Left cardiac atrium (tissue), 4 donors: Measurements from ENCODE around the gene LEKR1. TPM values are rescaled to one million over a fixed set of nuclear protein-coding genes. Genes with fewer than 3 reads are reported as not detected.
"Not testable (repeated sequence)": the region's sequence is repeated elsewhere in the genome, so short reads cannot be mapped to it uniquely, and the experiment has no call there.

Source experiments
- ATAC-seq, 2 donors: fragments of 200-7000 bp; cut with Tn5 transposase; one replicate each; pipeline ENCODE4 v1.9.1; 2020; ENCODE audit warnings: mild to moderate bottlenecking in 2 of 2, moderate library complexity in 2 of 2
- DNase-seq: peaks from one replicate; pipeline ENCODE4 v3.0.0-alpha.2; 2020
- intact Hi-C, 2 donors: fragments of 100-400 bp; cut with DNase I; formaldehyde crosslinking; loops; one replicate each; pipeline versions ENCODE4 v1.14.1 to v1.15.1; 2022 to 2023
- total RNA-seq, 2 donors: library from RNA; stranded (reverse); fragmentation: NEBNext Ultra II Directional; extraction: Animal tissue kit (Norgen Biotek cat#: 25700); gene quantifications; one replicate each; pipeline ENCODE4 v1.2.1, GENCODE V29; 2021
- donor health status: DM: no; HTN: yes; CAD: no.
- donor health status: DM: no; HTN: yes; CAD: no; lungs with severe emphysema.
- donor health status: DM: yes; HTN: yes; CAD: no.
- donor health status: Dilated cardiomyopathy.

LEKR1 gene
- total RNA-seq, 2 donors from 2014 or later: 0.65 to 2.3 TPM

DNA sequence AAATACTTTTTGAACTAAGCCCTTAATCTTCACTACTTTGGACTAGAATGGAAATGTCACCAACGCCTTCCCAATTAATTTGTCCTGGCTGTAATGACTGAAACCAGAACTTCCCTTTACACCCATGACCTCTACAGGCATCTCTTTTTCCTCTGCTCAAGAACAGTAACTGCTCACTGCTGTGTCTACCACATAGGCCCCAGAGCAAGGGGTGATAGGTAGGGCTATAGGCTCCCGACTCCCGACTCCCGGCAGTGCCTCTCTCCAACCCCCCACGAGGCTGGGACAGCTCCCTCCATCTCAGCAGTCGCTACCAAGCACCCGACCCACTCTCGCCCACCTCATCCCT lies 384 bp upstream of the LEKR1 start:
- DNase-seq: no peak
- intact Hi-C loops: loop anchor here in 1 of 2 donors (2.0 to 5.0 kb wide), 2 partner anchors 153 to 305 kb away; partner anchors contain the start of gene TIPARP
- ATAC-seq: no peak

DNA sequence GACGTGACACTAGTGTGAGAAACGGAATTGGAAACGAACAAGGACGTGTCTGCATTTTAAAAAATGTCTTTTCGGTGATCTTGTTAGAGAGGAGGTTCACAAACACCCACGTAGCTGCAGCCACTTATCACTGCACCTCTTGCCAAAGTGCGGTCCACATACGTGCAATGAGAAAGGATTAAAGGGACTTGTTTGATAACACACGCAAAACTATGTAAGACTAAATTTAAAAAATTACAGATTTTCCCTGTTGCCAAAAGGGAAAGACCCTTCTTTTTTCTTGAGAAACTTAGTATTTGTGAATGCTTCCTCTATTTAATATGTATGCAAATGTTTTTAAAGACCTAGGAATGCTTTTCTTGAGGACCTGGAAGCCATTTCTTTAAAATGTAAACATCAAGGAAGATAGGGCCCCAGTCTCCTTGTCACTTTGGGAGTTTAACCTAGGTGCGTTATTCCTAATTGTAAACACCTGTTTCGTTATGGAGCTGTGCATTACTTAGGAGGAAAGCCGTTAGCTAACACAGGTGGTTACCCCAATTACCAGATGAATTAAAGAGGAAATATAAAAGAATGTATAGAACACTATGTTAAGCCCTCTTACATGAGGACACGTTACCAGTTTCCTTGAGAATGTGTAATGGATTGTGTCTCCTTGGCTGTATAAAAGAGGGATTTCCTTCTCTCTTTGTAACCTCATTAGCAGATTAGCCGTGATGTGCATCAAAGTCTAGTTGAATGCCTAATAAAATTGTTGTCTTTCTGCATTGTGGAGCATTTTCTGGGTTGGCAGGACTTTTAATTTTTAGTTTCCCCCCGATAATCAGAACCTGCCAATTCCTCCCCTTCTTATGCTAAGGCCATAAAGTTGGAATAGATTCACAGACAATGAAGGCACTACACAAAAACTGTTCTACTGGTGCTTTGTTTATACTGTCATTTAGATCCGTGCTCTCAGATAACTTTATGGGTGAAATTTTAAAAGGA lies 1.0 kb downstream of the LEKR1 start:
- intact Hi-C loops: loop anchor here in 1 of 2 donors (2.0 to 5.0 kb wide), 2 partner anchors 155 to 304 kb away; partner anchors contain the start of gene TIPARP
- ATAC-seq (peak in 1 of 2 donors; percentile 20), DNase-seq (no peak)

DNA sequence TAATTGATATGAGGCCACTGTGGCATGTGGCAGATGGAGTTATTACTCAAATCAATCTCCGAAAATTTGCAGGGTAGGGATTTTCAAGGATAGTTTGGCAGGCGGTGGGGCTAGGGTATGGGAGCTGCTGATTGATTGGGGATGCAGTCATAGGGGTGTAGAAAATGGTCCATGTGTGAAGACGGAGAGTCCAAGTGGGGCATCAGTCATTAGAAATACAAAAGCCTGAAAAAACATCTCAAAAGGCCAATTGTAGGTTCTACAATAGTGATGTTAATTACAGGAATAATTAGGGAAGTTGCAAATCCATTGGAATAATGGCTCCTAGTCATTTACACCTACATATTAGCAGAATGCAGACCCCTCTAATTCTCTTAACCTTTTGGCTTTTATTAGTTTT lies 4.9 kb downstream of the LEKR1 start:
- no peak for ATAC-seq
- intact Hi-C loops: no loop called here
- DNase-seq: no peak

DNA sequence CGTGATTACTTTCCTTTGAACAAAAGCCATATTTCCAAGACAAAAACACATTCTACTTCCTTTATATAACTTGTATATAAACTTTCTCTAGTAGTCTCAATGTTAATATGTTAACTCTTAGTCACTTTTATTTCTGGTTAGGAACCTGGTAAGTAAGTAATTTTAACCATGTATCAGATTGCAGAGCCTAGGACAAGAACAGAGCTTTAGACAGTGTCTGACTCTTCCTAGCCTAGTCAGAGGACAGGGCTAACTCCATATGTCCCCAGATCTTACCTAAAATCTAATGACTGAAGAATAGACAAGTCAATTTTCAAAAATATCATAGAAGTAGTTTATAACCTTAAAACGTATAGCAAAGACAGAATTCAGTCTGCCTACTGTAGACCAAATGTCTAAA lies 8.3 kb downstream of the LEKR1 start:
- intact Hi-C loops: no loop called here
- ATAC-seq (no peak), DNase-seq (no peak)

DNA sequence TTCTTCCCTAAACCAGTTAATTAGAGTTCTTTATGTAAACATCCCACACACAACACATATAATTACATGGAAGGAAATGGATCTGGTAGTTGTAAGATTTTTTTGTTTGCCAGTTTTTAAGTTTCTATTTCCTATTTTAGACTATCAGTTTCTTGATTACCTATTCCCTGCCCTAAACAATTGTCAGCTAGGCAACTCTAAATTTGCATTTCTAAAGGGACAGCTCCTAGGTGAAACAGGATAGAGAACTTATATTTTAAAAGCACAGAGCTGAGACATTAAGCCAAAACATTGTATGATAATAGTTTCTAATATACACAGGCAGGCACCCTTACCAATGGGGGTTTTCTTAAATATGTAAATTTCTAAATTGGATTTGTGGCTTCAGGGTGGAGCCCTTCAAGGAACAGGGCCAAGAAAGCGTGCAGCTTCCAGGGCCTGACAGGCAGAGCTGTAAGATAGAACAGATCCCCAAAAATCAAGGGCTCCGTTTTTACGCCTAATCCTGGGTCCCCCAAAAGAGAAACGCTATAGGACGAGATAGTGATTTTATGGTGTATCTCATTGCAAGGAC lies 8.9 kb downstream of the LEKR1 start:
- ATAC-seq (no peak), DNase-seq (no peak)
- intact Hi-C loops: no loop called here

DNA sequence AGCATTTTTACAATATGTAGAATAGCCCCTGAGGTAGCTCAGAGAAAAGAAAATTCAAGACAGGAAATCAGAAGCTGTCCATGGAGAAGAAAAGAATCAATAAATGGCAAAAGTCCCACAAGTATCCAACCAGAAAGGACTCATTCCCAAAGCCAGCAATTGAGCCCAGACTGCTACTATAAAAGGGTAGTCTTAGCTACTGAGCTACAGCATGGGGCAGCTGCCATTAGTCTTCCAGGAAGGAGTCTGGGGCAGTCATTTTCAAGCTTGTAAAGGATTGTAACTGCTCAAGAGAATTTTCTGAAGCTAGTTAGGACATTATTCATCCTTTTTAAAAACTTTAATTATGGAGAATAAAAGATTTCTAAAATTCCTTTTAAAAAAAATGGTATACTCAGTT lies 10.5 kb downstream of the LEKR1 start:
- intact Hi-C loops: no loop called here
- no peak for ATAC-seq
- no peak for DNase-seq

DNA sequence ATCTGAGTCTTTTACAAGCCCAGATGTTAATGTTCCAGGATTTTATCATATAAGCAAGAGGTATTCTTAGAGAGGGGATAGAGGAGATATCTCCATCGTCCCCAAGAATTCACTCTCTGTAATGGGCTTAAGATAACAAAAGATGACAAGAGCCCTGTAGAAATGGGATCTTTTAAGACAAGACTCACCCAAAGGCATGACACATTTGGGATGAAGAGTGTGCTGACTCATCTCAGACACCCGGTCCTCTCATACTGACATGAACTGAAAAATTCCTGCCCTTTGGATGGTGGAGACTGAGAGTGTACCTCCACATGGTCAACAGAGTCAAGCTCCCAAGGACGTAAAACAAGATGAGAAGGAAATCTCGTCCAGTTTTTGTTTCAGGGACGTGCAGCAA lies 11.0 kb downstream of the LEKR1 start:
- no peak for ATAC-seq
- no peak for DNase-seq
- intact Hi-C loops: no loop called here

DNA sequence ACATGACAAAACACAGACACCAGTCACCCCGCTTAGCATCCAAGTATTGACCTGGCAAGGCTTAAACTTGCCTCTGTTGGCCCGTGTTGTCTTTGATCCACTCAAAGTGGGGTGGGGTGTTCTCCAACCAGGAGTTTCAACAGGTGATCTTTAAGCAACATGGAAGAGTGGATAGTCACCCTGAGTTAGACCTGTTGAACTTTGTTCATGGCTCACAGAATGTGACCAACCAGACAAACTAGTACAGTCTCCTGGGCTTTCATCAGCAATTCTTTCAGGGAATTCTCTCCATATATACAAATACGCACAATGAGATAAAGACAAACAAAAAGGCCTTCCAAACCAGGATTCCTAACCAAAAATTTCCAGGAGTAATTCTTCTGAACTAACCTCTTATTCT lies 11.9 kb downstream of the LEKR1 start:
- ATAC-seq (no peak), DNase-seq (no peak)
- intact Hi-C loops: no loop called here

DNA sequence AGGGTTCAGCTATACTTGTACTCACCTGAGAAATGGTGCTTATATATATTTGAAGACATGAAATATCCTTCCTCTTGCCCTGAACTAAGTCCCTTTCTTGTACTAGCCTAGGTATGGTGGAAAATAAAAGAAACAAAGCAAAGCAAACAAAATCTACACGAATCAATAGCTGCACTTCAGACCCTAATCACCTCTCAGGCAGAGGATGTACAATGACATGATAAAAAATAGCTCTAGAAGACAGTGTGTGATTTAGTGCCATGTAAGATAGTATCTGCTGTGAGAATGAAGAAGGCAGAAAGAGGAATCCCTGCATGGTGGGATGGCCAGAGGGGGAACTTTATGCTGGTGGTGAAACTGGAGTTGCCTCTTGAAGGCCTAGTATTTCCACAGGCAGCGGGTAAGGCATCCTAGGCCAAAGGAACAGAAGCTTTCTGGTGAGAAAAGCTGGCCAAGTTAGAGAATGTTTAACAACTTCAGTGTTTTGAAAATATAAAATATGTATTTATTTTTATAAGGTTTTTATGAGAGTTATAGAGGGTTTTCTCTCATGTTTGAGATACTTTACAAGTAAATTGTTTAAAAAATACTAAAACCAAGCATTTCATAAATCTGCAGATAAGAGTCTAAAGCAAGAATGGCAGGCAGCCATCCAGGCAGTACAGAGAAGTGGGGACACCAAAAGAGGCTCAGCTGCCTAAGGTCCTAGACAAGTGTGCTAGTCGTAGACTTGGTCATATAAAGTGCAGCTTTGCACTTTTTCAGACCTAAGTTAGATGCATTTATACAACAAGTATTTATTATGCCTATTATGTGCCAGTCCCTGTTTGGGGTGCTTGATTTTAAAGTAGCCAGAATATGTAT lies 14.9 kb downstream of the LEKR1 start:
- intact Hi-C loops: no loop called here
- DNase-seq: no peak
- no peak for ATAC-seq

DNA sequence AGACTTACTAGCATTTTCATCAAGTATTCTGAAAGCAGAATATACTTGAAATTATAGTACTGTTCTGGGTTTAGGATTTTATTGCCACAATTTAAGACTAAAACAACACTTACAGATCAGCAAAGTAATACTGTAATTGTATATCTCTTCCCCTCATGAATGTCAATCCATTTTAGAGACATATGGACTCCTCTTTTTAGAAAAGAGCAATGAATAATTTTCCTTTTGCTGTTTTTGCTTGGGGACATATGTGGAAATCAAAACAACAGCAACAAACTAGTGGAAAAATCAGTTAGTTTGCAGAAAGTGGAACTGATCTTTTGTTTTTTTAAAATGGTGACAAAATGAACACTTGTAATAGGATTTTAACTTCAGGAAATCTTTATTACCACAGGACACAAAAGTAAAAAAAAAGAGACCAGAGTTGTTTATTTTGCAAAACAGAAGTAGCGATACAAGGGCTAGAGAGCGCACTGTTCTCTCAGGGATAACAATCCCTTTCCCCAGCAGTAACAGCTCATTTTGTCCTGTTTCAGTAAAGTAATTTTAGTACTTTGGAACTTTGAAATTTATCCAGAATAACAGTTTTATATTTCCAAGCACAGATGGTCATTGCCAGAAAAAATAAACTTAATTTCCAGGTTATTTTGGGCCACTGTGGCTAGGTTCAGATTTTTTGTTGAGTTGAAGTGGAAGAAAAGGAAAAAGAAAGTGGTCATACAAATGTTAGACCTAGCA lies 17.1 kb downstream of the LEKR1 start:
- no peak for ATAC-seq
- intact Hi-C loops: no loop called here
- no peak for DNase-seq

DNA sequence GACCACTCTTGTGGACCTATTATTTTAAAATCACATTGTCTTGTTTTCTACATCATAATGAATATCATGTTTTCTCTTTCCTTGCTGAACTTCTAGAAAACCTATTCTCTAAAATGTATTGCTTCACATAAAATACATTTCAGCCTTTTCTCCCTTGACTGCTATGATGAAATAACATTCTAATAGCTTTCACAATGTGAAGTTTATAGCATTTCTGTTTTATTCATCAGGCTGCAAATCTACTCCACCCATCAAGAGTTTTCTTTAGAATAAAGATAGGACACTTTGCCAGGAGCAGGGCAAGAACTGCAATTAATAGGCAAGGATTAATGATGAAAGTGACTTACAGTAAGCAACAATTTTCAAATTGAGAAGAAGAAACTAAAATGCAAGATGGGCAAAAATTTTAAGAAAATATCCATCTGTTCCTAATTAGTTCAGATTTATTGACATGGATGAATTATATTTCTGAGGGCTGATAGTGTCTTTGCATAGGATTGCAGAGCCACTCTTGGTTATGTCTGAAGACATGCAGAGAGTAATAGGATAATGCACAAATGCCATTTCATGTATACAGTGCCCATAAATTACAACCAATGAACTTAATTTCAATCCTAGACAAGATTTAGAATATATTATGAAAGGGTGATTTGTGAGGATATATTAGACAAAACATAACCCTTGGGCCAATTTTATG lies 21.7 kb downstream of the LEKR1 start:
- no peak for ATAC-seq
- intact Hi-C loops: no loop called here

DNA sequence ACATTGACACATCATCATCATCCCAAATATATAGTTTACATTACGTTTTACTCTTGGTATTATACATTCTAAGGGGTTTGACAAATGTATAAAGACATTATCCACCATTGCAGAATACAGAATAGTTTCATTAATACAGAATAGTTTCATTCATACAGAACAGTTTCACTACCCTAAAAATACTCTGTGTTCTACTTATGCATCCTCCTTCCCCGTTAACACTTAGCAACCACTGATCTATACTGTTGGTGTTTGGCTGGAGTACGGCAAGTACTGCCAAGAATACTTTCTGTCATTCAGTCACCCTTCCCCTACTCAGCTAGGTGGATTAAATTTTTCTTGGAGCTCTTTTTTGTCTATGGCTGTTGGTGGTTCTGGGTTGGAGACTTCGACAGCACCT lies 33.4 kb downstream of the LEKR1 start:
- no peak for ATAC-seq
- DNase-seq: no peak

More for the DNA sequence above, 21.7 kb downstream of the LEKR1 start:
- no peak for DNase-seq

DNA sequence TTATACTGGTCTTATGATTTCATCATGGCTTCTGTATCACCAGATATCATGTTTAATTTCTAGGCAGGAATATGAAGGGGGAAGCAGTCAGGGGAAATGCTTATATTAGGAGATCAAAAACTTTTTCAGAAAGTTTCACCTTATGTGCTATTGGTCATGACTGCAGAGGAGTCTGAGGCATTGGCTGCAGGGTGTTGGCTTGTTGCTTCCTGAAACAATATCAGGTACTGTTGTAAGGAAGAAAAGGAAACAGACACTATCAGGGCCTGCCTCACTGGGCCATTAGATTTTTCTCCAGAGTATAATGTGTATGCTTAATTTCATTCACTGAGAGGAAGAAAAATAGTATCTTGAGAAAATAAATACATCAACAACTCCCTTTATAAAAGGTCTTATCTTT lies 34.7 kb downstream of the LEKR1 start:
- DNase-seq (no peak), ATAC-seq (no peak)
- intact Hi-C loops: no loop called here

More for the DNA sequence above, 33.4 kb downstream of the LEKR1 start:
- intact Hi-C loops: no loop called here

DNA sequence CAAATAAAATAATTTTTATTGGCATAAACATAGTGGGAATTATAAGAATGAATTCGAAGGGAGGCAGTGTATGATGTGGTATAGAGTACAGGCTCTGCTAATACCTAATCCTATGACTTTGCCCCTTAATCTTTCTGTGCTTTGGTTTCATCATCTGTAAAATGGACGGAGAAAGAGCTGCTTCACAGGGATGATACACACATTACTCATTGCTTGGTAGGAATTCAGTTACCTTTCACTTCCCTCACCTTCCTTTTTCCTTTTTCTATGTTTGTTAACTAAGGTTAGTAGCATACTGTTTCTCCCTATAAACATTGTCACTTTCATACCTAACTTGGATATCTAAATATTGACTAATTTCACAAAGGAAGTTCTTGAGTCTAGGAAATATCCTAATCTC lies 36.2 kb downstream of the LEKR1 start:
- intact Hi-C loops: no loop called here
- ATAC-seq (no peak), DNase-seq (no peak)

DNA sequence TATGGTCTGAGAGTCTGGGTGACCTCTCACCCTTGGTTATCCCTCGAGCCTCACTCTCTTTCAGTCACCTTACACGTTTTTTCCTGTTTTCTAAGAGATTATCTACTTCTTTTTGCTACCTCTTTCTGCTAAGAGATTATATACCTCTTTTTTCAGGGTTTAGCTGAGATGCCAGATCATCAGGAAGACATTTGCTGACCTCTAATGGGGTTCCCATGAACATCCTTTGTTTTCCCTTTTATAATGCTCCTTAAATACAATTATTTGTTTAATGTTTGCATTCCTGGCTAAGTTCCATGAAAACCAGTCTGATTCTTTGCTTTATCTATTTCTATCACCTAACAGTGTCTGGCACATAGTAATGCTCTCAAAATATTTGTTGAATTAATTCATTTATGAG lies 39.6 kb downstream of the LEKR1 start:
- DNase-seq (no peak), ATAC-seq (no peak)
- intact Hi-C loops: no loop called here

DNA sequence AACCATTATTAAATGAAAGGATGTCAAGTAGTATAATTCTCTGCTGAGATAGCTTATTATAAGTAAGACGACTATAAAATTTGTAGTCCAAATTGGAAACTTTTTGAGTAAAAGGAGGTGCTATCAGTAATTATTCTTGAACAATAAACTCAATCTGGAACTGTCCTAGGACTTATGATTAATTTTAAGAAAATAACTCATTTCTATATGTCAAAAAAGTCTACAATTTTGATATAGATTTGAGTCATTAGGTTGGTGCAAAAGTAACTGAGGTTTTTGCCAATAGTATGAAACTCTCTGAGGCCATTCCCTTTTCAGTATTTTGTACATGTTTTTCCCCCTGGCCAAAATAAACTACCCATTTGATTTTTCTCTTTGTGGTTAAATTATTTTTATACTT lies 41.0 kb downstream of the LEKR1 start:
- intact Hi-C loops: no loop called here
- ATAC-seq: no peak
- DNase-seq: no peak

DNA sequence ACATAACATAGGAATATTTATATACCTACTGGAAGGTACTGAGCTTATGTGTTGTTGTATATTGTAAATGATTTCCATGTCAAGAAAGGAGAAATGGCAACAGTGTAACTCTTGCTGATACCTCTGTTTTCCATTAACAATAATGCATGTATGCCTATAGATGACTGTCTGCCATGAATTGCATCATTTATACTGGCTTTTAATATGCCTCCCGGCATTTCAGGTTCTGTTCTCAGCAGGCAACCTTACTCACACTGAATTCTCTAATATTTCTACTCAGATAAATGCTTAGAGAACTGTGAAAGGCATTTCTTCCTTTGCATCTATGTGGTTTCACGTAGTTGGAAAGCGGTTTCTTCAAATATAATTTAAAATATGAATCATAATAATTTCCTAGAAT lies 41.8 kb downstream of the LEKR1 start:
- DNase-seq: no peak
- intact Hi-C loops: no loop called here
- ATAC-seq: no peak

DNA sequence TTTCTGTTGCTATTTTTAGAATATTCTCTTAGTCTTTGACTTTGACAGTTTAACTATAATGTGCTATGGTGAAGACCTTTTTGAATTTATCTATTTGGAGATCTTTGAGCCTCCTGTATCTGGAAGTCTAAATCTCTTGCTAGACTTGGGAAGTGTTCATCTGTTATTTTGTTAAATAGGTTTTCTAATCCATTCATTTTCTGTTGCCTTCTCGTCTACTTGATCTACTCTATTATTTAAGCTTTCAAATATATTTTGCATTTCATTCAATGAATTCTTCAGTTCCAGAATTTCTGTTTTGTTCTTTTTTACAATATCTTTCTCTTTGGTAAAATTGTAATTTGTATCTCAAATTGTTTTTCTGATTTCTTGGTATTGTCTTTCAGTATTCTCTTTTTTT lies 47.8 kb downstream of the LEKR1 start:
- no peak for ATAC-seq
- intact Hi-C loops: no loop called here
- DNase-seq: no peak

DNA sequence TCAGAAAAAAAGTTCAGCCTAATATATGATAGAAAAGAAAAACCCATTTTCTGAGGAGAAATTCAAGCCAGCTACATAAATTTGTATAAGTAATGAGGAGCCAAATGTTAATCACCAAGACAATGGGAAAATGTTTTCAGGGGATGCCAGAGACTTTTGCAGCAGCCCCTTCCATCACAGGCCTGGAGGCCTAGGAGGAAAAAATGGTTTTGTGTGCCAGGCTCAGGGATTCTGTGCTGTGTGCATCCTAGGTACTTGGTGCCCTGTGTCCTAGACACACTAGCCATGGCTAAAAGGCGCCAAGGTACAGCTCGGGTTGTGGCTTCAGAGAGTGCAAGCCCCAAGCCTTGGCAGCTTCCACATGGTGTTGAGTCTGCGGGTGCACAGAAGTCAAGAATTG lies 53.3 kb downstream of the LEKR1 start:
- intact Hi-C loops, ATAC-seq, DNase-seq: not testable (repeated sequence)
